Endothelial cell of hepatic sinusoid (primary cell): Measurements from ENCODE around the gene KCNT2.
"Not testable (repeated sequence)": the region's sequence is repeated elsewhere in the genome, so short reads cannot be mapped to it uniquely, and the experiment has no call there.

Experiments
- in situ Hi-C: cut with HindIII; loops from 2 replicates; pipeline ENCODE4 v1.10.0; 2017; ENCODE audit warnings: low sequenced_read_pairs

KCNT2 gene

DNA sequence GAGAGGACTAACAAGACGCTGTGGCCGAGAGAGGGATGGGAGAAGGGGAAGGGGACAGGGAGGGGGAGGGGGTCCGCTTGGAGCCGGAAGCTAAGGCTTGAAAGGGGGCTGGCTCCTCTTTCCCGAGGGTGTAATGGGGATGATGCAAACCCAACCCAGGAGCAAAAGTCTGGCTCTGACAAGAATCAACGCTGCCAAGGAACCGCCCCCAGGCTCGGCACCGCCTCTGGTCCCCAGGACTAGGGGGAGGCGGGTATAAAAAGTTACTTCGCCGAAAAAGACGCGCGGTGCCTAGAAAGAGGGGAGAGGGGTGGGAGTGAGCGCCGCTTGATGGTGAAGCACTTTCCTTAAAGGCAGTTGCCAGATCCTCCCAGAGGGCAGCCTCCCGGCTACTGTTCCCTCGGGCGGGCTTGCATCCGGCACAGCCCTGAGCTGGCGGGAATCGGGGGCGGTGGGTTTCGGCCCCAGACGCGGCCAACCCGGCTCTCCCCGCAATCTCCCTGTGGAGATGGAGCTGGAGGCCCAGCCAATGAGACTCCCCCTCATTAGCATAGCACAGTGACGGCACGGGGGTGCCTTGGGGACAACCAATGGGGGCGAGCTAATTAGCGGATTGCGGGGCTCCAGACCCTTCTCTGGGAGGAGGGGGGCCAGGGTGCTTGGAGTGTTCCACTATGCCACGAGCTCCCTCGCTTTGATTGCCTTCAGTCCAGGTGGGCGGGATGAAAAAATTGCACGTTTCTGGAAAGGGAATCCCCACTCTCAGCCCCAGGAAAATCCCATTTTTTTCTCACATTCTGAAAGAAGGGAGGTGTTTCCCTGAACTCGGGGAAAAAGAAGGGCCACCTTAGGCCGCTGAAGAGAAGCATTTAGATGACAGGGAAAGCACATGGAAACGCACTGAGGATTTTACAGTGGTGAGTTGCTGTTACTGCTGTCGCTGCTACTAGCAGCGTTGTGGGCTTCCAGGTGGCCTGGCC is at the start of gene KCNT2:
Gene KCNT2, minus strand, starts transcription at position 51 of the 980 bp plus-strand sequence. CDS start 131 bp downstream, outside the sequence.
- in situ Hi-C loops, result loop anchor here (5.0 kb wide), 1 partner anchor 39 kb away; no protein-coding TSS in a partner anchor

DNA sequence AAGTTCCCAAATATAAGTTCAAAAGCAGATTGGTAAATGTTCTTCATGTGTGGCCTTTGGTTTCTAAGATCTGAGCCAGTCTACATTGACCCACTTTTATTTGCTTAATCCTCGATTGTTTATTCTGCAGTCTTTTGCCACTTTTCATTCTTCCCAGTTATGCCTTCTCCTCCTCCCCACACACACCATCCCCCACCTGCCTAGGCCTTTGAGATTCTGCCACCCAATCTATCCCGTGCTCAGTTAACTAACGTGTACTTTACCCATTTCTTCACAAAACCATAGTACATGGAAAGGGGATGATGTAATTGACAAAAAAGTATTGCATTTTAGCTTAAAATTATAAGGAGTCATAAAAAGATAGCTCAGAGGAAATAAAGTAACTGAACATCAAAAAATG is 47.3 kb upstream of the KCNT2 start:
- in situ Hi-C loops, result no loop called here

DNA sequence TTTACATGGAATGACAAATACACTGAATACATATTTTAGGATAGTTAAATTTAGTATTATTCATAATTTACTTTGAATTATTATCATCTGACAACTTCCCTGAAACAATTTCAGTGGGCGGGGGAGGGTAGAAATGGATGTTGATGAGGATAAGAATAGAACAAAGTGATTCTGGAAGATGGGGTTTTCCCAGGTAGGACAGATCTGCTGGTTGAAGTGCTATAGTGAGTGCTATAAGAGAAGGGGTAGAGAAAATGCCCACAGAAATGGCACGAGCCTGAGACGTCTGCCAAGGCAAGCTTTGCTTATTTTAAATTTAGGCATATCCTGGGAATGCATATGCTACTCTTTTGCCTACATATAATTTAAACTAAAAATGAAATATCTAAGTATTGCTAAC is 46.8 kb upstream of the KCNT2 start:
- in situ Hi-C loops, result no loop called here

DNA sequence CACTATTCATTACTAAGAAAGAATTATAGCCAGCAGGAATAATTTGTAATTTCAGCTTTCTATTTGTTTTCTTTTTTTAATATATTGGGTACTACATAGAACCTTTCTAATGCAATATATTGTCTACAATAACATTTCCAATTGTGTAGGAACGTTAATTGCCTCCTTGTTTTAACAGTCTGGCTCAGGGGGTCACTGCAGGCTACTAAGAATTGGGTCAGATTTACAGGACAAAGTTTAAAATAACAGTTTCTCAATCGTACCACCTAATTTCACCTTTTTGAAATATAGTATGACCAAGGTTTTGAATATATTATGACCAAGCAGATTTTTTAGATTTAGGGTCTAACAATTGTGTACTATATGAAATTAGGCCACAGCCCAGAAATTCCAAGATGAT is 46.0 kb upstream of the KCNT2 start:
- in situ Hi-C loops, result no loop called here

DNA sequence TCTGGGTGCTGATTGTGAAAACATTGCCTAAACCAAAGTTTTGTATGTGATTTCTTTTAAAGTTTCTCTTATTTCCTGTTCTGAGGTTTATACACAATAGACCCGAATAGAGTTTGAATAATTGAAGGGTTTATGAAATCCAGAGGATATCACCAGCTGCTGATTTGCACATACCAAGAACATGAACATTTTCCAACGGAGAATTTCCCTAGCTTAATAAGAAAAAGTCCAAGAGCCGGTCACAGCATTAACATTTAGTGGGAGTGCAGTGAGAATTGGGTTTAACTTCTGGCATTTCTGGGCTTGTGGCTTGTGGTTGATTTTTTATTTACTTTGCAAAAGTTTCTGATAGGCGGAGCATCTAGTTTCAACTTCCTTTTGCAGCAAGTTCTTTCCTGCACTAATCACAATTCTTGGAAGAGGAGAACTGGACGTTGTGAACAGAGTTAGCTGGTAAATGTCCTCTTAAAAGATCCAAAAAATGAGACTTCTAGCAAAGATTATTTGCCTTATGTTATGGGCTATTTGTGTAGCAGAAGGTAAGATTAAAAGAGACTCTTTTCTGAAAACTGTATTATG is 43.5 kb upstream of the KCNT2 start, which contains the start of gene CFH:
Gene CFH, plus strand, starts transcription at position 407 of the 579 bp plus-strand sequence. Its CDS starts 75 bp downstream, at position 482.
- in situ Hi-C loops, result no loop called here

- in situ Hi-C loops, result no loop called here
Measured at GRCh38 chr1:196651079-196651478, 42.8 kb upstream of the KCNT2 start.

DNA sequence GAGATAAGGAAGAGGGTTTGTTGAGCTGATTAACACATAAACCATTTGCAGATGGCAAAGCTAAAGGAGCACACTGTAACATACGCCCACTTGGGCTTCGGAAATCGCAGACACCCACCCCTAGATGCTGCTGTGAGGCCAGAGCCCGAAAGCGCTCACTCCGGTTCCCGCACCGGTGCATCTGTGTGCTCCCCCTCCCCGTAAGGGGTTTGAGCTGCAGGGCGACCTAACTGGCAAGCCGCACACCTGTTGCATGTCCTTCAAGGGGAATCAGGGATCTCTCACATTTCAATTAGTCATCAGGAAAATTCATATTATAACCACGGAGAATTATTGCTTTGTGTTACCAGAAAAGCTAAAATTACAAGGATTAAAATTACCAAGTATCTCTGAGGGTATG is 42.2 kb upstream of the KCNT2 start:
- in situ Hi-C loops, result no loop called here

DNA sequence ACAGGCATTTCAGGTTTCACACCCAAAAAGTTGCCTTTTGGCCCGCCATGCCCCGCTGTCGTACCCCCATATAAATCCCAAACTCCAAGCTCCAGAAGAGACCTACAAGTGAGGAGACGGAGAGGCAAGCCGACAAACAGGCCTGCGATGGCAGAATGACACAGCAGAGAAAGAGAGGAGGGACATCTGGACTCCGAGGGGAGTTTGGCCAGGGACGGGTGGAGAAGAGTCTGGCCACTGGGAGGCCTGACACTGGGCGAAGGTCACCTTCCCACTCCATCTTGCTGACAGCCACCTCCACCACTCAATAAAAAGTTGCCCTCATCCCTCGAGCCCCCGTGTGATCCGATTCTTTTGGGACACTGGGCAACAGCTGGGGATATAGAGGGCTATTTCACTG is 41.8 kb upstream of the KCNT2 start:
- in situ Hi-C loops, result loop anchor here (5.0 kb wide), 1 partner anchor 43 kb away; the partner anchor contains the start of gene KCNT2

GRCh38 chr1:196640976-196641375 is 32.7 kb upstream of the KCNT2 start:
- in situ Hi-C loops, result no loop called here

GRCh38 chr1:196639291-196639690 is 31.1 kb upstream of the KCNT2 start:
- in situ Hi-C loops, result not testable (repeated sequence)

DNA sequence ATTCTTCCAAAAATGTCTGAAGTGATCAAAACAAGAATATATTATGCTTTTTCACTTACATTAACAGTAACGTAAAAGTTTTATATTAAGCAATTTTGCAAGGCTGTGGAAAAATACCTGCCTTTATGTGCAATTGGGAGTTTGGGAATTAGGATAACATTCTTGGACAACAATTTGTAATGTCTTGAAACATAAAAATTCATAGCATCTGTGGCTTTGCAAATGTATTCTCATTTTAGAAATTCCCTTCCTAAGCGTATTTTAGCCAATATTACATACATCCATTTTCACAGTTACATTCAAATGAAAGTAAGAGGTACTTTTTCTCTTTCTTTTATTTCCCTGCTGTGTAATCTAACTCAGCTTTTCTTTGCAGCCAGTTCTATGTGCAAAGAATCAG is 30.2 kb upstream of the KCNT2 start:
- in situ Hi-C loops, result no loop called here

GRCh38 chr1:196637606-196638005 is 29.4 kb upstream of the KCNT2 start:
- in situ Hi-C loops, result no loop called here

DNA sequence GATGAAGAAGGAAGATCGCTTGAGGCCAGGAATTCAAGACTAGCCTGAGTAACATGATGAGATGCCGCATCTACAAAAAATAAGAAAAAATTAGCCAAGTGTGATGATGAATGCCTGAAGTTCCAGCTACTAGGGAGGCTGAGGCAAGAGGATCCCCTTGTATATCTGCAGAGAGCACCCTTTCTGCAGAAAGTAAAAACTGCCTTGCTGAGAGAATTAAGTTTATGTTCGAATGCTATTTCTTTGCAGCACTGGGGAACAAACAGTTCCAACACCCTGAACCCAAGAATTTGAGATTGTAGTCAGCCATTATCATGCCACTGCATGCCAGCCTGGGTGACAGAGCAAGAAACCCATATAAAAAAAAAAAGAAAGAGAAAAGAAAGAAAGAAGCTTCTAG is 20.6 kb upstream of the KCNT2 start:
- in situ Hi-C loops, result no loop called here

GRCh38 chr1:196623079-196623478 is 14.8 kb upstream of the KCNT2 start:
- in situ Hi-C loops, result no loop called here

DNA sequence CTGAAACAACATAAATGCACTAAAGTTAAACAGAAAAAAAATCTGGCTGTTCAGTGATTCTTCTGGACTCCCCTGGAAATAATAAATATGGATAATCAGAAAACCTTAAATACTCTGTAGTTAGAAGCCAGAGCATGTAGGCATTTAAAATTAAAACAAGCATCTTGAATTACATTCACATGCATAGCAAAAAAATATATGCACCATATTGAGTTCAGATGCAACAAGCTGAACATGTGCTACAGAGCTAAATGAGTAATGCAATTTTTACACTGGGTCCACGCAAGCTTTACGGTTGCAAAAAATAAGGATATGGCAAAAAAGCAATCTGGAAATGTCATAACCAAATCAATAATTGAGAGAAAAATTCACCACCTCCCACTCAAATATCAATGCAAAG is 11.5 kb upstream of the KCNT2 start:
- in situ Hi-C loops, result no loop called here

GRCh38 chr1:196611873-196612272 is 3.6 kb upstream of the KCNT2 start:
- in situ Hi-C loops, result no loop called here

- in situ Hi-C loops, result loop anchor here (5.0 kb wide), 1 partner anchor 38 kb away; no protein-coding TSS in a partner anchor
Measured at GRCh38 chr1:196609370-196609737, 1.1 kb upstream of the KCNT2 start.

DNA sequence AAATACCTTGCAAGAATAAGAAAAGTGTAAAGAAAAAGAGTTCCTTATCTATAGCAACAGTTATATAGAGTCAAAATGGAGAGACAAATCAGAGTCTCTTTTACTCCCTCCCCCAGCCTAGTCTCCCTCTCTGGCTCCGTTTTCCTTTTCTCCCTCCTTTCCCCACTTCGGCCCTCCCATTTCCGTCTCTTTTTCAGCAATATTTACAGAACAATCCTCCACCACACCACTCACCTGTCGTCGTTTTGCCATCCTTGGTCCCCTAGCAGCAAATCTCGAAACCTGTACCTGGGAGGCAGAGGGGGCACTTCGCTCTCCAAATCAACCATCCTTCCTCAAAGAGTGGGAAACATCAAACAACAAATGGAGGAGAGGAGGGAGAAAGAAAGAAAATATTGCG is 259 bp downstream of the KCNT2 start:
- in situ Hi-C loops, result loop anchor here (5.0 kb wide), 1 partner anchor 39 kb away; no protein-coding TSS in a partner anchor

- in situ Hi-C loops, result no loop called here
Measured at GRCh38 chr1:196603651-196604050, 4.6 kb downstream of the KCNT2 start.

DNA sequence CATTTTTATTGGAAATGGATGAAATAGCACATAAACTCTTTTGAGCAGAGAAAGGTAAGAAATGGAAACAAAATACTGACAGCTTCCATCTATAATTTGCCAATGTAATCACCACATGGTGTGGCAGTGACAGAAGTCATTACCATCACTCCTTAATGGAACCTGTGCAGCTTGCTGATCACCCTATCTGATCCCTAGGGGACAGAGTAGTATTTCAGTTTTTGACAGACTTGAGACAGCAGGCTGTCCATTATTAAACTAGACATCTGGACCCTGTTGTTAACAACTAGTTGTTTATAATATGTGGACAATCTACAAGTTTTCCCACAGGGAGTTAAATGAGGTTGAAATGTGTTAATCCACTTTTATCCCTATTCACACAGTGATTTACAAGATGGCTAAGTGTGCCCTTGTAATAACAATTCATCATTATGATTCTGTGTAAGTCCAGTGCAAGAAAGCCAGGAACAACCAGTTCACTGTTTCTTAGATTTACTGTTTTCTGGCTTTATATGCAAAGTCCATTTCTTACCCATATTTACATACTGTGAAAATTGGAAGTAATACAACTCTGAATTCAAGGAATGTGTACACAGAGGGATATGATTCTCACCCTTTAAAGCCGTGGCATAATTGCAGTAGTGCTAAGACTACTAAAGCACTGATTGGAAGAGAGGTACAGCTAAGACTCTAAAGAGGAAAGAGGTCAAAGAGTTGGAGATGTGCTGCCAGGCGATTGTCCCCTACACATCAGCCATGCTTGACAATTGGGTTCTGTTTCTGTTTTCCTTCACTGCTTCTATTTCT is 9.1 kb downstream of the KCNT2 start:
- in situ Hi-C loops, result no loop called here

DNA sequence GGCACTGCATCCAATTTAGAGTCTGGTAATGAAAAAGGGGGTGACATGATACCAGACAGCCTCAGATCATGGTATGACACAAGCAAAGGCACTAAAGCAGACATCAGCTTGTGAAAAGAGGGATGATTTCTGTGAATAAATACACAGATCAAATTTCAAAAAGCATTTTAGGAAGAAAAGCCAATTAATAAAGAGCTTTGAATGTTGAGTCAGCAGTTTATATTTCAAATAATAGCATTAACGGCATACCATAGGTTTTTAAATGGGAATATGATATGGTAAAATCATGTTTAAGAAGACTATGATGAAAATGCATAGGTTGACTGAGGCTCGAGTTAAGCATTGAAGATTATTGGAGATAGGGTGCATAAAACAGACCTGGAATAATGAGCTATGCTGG is 13.5 kb downstream of the KCNT2 start:
- in situ Hi-C loops, result no loop called here
